WI38 (cell line): ENCODE measurements around the gene FKRP.
"Not testable (repeated sequence)": the region's sequence is repeated elsewhere in the genome, so short reads cannot be mapped to it uniquely, and the experiment has no call there.

Experiments
- H3K4me3 ChIP-seq: 2 replicates; pipeline ENCODE4 v1.5.1; 2011; ENCODE audit warnings: low read depth, mild to moderate bottlenecking, control low read depth, low read length
- CTCF ChIP-seq: IDR thresholded peaks from 2 replicates; pipeline ENCODE4 v1.5.1; 2012; ENCODE audit warnings: low read depth, mild to moderate bottlenecking, control low read depth, low read length

FKRP gene

DNA sequence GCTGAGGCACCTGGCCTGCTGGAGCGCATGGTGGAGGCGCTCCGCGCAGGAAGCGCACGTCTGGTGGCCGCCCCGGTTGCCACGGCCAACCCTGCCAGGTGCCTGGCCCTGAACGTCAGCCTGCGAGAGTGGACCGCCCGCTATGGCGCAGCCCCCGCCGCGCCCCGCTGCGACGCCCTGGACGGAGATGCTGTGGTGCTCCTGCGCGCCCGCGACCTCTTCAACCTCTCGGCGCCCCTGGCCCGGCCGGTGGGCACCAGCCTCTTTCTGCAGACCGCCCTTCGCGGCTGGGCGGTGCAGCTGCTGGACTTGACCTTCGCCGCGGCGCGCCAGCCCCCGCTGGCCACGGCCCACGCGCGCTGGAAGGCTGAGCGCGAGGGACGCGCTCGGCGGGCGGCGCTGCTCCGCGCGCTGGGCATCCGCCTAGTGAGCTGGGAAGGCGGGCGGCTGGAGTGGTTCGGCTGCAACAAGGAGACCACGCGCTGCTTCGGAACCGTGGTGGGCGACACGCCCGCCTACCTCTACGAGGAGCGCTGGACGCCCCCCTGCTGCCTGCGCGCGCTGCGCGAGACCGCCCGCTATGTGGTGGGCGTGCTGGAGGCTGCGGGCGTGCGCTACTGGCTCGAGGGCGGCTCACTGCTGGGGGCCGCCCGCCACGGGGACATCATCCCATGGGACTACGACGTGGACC is 10.1 kb downstream of the FKRP start:
- no peak overlapping the region for H3K4me3 ChIP-seq
- TF ChIP-seq CTCF: no peak

GRCh38 chr19:46756544-46756888 is 10.7 kb downstream of the FKRP start:
- TF ChIP-seq CTCF: no peak
- no peak overlapping the region for H3K4me3 ChIP-seq

DNA sequence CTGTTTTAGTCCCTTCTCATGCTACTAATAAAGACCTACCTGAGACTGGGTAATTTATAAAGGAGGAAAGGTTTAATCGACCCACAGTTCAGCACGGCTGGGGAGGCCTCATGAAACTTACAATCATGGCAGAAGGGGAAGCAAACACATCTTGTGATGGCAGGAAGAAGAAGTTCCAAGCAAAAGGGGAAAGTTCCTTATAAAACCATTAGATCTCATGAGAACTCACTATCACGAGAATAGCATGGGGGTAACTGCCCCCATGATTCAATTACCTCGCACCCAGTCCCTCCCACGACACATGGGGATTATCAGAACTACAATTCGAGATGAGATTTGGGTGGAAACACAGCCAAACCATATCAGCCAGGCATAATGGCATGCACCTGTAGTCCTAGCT is 13.3 kb downstream of the FKRP start:
- no peak overlapping the region for H3K4me3 ChIP-seq

GRCh38 chr19:46759817-46760333 is 14.0 kb downstream of the FKRP start:
- no peak for TF ChIP-seq CTCF
- H3K4me3 ChIP-seq: no peak overlapping the region

More for the DNA sequence above, 13.3 kb downstream of the FKRP start:
- TF ChIP-seq CTCF: no peak

DNA sequence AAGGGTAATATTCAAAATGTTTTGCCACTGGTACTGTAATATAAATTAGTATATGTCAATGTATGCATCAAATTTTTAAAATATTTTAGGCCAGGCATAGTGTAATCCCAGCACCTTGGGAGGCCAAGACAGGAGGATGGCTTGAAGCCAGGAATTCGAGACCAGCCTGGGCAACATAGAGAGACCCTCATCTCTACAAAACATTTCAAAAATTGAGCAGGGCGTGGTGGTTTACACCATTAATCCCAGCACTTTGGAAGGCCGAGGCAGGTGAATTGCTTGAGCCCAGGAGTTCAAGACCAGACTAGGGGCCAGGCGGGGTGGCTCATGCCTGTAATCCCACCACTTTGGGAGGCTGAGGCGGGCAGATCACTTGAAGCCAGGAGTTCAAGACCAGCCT is 14.5 kb downstream of the FKRP start:
- TF ChIP-seq CTCF: no peak
- no peak overlapping the region for H3K4me3 ChIP-seq

DNA sequence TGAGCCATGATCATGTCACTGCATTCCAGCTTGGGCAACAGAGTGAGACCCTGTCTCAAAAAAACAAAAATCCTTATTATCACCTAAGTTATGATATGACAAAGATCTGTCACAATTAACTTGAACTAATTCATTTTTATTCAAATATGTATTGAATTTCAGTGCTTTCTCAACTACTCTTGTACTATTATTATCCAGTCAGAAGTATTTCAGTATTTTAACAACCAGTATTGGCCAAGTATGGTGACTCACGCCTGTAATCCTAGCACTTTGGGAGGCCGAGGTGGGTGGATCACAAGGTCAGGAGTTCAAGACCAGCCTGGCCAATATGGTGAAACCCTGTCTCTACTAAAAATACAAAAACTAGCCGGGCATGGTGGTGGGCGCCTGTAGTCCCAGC is 15.0 kb downstream of the FKRP start:
- not testable (repeated sequence) for H3K4me3 ChIP-seq

- H3K4me3 ChIP-seq: no peak overlapping the region
- no peak for TF ChIP-seq CTCF
Measured at GRCh38 chr19:46761418-46761831, 15.6 kb downstream of the FKRP start.
